NCI-H226 (cell line): ENCODE results near the gene SOX10.

ENCODE experiments used
- DNase-seq: peaks from one replicate; pipeline ENCODE4 v3.0.0-alpha.2; 2015

The SOX10 gene

GRCh38 chr22:37929390-37929789, 55.0 kb downstream of the SOX10 start:
- no peak for DNase-seq

GRCh38 chr22:37927637-37927936, 56.8 kb downstream of the SOX10 start:
- DNase-seq, result no peak

DNA sequence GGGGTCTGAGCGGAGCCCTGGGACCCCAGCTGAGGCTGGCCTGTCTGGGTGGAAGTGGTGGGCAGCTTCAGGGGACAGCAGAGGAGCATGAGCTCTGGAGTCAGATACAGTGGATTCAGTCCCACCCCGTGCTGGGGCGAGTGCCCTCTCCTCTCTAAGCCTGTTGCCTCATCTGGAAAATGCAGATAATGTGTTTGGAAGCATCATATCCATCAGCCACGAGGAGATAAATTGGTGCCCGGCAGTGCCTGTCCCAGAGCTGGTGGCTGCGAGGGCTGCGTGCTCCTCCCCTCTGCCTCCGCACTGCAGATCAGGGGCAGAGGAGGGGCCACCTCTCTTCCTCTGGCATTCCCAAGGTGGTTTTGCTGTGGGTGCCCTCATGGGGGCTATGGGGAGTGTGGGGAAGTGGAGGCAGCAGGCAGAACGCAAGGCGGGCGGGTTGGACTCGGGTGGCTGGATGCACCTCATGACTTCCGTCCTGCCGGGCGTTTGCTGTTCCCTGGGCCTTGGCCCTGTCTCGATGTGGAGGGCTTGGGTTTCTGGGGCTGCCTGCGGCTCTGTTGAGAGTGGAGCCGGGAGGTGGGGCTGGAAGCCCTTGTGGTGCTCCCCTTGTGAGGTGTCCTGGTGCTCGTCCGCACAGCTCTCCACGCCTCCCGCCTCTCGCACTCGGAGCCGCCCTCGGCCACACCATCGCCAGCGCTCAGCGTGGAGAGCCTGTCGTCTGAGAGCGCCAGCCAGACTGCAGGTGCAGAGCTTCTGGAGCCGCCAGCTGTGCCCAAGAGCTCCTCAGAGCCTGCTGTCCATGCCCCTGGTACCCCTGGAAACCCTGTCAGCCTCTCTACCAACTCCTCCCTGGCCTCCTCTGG, 57.4 kb downstream of the SOX10 start:
- no peak for DNase-seq

DNA sequence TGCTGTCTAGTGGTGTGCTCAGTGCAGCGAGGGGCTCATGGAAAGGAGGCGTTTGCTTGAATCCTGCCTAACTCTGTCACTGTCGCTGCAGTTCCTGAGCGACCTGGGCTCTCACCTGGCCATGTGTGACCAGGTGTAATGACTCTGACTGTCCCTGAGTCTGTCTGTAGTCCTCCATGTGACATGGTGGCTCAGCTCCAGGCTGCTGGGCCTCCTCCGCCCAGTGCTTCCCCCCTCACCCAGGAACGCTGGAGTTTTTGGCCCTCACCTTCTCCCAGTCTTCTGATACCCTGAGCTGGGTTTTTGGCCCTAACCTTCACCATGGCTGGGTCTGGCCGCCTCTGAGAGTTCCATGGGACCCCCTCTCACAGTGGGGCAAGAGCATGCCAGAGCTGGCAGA, 58.0 kb downstream of the SOX10 start:
- DNase-seq, result no peak

DNA sequence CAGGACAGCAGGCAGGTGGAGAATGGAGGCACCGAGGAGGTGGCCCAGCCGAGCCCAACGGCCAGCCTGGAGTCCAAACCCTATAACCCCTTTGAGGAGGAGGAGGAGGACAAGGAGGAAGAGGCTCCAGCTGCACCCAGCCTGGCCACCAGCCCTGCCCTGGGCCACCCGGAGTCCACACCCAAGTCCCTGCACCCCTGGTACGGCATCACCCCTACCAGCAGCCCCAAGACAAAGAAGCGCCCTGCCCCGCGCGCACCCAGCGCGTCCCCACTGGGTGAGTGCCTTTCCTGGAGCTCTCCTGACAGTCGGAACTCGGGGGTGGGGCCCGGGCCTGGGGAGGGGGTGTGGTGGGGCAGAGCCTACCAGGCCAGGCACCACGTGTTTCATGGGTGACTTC, 58.6 kb downstream of the SOX10 start:
- DNase-seq, result no peak

DNA sequence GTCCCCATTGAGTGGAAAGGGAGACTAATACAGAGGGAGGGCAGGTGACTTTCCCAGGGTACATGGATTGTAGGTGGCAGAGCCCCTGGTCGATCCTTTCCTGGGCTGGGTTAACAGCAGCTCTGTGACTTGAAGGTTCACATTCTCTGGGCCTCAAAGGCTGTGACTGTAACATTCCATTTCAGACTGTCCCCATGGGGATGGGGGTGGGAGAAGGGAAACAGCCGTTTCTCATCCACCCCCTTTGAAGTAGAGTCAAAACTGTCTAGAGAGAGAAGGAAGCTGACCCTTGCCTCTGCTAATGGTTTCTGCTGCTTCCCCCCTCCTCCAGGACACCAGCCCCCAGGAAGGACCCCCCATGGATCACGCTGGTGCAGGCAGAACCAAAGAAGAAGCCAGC, 59.0 kb downstream of the SOX10 start:
- DNase-seq, result no peak

- no peak for DNase-seq
Measured at GRCh38 chr22:37924386-37925065, 59.8 kb downstream of the SOX10 start.

GRCh38 chr22:37923927-37924326, 60.4 kb downstream of the SOX10 start:
- DNase-seq, result no peak
